Measurements from ENCODE around the gene GASK1B.

DNA sequence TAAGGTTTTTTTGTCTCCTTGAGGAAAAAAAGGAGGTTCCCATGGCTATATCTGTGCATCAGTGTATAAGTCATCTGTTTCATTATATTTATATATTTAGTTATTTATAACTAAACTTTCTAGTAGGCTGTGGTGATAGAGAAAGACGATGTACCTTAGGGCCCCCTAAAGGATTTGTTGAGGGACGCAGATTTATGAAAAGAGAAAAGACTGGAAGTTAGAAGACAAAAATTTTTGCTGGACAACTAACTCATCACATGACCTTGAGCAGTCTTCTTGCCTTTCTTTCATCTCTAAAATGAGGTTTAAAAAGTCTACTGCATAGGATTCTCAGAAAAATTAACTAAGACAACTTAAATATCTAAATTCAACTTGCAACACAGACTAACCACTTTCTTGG, 6.1 kb downstream of the GASK1B start:
- TF ChIP-seq, protein P1, sequence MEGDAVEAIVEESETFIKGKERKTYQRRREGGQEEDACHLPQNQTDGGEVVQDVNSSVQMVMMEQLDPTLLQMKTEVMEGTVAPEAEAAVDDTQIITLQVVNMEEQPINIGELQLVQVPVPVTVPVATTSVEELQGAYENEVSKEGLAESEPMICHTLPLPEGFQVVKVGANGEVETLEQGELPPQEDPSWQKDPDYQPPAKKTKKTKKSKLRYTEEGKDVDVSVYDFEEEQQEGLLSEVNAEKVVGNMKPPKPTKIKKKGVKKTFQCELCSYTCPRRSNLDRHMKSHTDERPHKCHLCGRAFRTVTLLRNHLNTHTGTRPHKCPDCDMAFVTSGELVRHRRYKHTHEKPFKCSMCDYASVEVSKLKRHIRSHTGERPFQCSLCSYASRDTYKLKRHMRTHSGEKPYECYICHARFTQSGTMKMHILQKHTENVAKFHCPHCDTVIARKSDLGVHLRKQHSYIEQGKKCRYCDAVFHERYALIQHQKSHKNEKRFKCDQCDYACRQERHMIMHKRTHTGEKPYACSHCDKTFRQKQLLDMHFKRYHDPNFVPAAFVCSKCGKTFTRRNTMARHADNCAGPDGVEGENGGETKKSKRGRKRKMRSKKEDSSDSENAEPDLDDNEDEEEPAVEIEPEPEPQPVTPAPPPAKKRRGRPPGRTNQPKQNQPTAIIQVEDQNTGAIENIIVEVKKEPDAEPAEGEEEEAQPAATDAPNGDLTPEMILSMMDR (IDR thresholded peaks at IDR 0.05 in 4 of 5, conservative IDR thresholded peaks at IDR 0.05 in 1 of 5): no peak
- TF ChIP-seq POLR2A (IDR thresholded peaks at IDR 0.05): no peak

All from gastrocnemius medialis (tissue), 4 donors.